H7 (cell line): ENCODE results near the gene FUT2. TPM values are rescaled to one million over a fixed set of nuclear protein-coding genes. Genes with fewer than 3 reads are reported as not detected.
A peak's percentile ranks its signal among the peaks of the same experiment; 100 is the strongest.

Experiments
- DNase-seq: peaks from one replicate; pipeline ENCODE4 v3.0.0; 2012
- H3K27me3 ChIP-seq: 2 replicates; pipeline ENCODE4 v1.6.0; 2011; ENCODE audit warnings: mild to moderate bottlenecking, low read length; ENCODE audit not compliant: control insufficient read depth, insufficient read depth
- H3K36me3 ChIP-seq: replicated peaks from 2 replicates; pipeline ENCODE4 v1.5.1; 2011; ENCODE audit warnings: low read length; ENCODE audit not compliant: control insufficient read depth, insufficient read depth
- H3K4me3 ChIP-seq: 2 replicates; pipeline ENCODE4 v1.5.1; 2011; ENCODE audit warnings: low read depth, mild to moderate bottlenecking, control low read depth, low read length, moderate library complexity; ENCODE audit not compliant: insufficient read depth
- total RNA-seq: library from RNA; depleted of rRNA; stranded (reverse); fragments of >200 nt; shearing (Covaris generic); gene quantifications from 2 replicates; pipeline ENCODE4 v1.2.3, GENCODE V29; 2014

FUT2 gene
- total RNA-seq, 1 experiment from 2014 or later = 1.8 TPM

DNA sequence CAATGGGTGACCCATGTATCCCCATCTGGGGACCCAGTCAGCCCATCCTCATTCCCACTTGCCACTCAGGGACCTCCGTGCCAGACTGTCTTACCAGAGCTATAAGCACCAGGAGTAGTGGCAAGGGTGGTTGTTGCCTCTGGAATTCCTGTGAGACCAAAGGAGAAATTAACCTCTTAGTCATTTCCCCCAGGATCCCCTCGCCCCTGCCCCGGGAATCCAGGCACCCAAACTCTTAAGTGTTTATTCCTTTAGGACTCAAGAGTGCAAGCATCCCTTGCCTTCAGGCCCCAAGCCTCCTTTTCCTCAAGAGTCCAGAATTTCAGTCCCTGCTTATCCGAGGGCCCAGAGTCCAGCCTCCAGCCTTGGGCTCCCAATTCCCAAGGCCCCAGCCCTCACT, 32.1 kb upstream of the FUT2 start:
- Histone ChIP-seq H3K27me3 (no peaks in the 10 kb centered on the region), H3K4me3 (no peak overlapping the region)

DNA sequence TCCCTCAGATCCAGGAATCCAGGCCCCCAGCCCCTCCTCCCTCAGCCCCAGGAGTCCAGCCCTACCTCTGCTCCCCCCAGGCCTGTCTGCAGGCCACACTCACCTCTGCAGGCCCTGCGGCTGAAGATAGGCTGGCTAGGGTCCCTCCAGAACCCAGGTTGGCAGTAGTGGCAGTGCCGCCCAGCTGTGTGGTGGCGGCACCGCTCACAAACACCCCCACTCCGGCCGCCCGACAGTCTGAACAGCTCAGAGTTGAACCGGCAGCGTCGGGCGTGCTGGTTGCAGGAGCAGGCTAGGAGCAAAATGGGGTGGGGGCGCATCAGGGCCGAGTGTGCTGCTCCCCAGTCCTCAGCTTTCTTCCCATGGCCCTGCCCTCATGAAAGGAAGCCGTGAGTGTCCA, 31.3 kb upstream of the FUT2 start:
- Histone ChIP-seq H3K27me3 (no peaks in the 10 kb centered on the region), H3K36me3 (no peaks in the 10 kb centered on the region), H3K4me3 (no peak overlapping the region)
- peak; percentile 59 for DNase-seq

More for the DNA sequence above, 32.1 kb upstream of the FUT2 start:
- no peaks in the 10 kb centered on the region for H3K36me3 ChIP-seq
- peak; percentile 45 for DNase-seq

DNA sequence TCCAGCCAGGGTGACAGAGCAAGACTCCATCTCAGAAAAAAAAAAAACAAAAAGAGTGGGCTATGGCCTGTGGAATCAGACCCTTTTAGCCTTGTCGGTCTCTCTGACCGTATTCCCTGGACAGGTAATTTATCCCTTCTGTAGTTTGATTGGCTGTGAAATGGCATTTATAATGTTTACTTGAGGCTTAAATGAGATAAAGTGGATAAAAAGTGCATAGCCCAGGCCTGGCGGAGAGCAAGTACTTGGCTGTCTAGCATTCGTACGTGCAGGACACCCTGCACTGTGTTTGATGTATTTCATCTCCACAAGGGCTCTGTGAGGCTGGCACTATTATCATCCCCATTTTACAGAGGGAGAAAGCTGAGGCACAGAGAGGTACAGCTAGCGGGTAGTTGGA, 30.0 kb upstream of the FUT2 start:
- H3K27me3 ChIP-seq = no peaks in the 10 kb centered on the region
- DNase-seq = no peak
- no peak overlapping the region for H3K4me3 ChIP-seq
- no peaks in the 10 kb centered on the region for H3K36me3 ChIP-seq

- DNase-seq = no peak
- Histone ChIP-seq H3K4me3 (no peak overlapping the region), H3K36me3 (no peaks in the 10 kb centered on the region), H3K27me3 (no peaks in the 10 kb centered on the region; the same call in 1 of the 2 replicates)
Measured at GRCh38 chr19:48668332-48668731, 27.4 kb upstream of the FUT2 start.

GRCh38 chr19:48668761-48669160, 27.0 kb upstream of the FUT2 start:
- no peaks in the 10 kb centered on the region for H3K36me3 ChIP-seq
- H3K4me3 ChIP-seq = no peak overlapping the region
- H3K27me3 ChIP-seq = peaks cover under 1% of the 10 kb centered on the region
- DNase-seq = no peak

DNA sequence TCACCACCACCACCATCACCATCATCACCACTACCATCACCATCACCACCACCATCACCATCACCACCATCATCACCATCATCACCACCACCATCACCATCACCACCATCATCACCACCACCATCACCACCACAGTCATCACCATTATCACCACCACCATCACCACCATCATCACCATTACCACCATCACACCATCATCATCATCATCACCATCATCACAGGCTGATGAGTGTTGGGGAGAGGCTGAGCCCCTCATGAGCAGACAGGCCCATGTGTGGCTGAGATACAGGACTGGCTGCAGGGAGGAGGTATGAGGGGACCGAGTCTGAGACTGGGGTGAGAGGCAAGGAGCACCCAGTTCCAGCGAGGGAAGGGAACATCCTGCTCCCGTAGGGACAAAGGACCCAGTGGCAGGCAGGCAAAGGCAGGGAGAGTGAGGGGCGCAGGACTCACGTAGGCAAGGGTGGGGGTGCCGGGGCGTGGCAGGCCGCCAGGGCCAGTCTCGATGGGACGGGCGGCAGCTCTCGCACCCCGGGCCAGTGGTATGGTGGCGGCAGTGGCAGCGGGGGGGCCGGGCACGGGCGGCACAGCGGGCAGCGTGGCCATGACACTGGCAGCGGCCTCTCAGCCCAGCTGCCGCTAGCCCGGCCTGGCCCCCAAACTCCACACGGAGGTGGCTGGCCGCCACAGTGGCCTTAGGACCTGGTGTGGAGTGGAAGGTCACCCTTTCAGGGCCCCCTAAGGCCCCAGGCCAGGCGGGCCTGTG, 25.7 kb upstream of the FUT2 start:
- no peak overlapping the region for H3K4me3 ChIP-seq
- DNase-seq = peak; percentile 41
- H3K36me3 ChIP-seq = no peaks in the 10 kb centered on the region

GRCh38 chr19:48670699-48671445, 24.9 kb upstream of the FUT2 start:
- no peaks in the 10 kb centered on the region for H3K36me3 ChIP-seq
- peak; percentile 72 for DNase-seq
- H3K4me3 ChIP-seq = no peak overlapping the region
- peaks cover 10% of the 10 kb centered on the region for H3K27me3 ChIP-seq

More for the DNA sequence above, 25.7 kb upstream of the FUT2 start:
- H3K27me3 ChIP-seq = peaks cover 10% of the 10 kb centered on the region

DNA sequence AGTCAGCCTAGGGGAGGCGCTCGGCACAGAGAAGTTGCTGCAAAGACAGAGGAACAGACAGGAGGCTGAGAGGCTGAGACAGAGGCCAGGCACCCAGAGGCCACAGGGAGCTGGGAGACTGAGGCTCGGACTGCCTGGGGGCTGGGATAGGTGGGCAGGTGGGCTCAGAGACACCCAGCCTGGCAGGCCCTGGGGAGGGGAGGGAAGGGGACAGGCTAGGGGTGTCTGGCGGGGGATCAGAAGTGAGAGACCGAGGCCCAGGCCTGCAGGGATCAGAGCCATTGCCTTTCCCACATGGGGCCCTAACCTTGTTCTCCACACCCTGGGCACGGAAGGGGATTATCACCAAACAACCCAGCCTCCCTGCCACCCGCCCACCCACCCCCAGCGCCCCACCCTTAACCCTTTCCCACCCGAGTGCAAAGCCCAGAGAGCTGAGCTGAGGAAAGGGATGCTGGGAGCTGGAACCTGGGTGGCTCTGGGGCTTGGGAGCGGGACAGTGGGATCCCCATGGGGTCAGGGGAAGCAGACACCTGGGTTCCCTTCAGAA, 24.2 kb upstream of the FUT2 start:
- Histone ChIP-seq H3K4me3 (no peak overlapping the region), H3K27me3 (peaks cover 11% of the 10 kb centered on the region), H3K36me3 (no peaks in the 10 kb centered on the region)
- DNase-seq = no peak

GRCh38 chr19:48672994-48673393, 22.8 kb upstream of the FUT2 start, which contains the start of gene NTN5:
Gene NTN5, minus strand, starts transcription at chr19:48673017. Its CDS starts 2,031 bp downstream, at chr19:48670986.
- Histone ChIP-seq H3K36me3 (no peaks in the 10 kb centered on the region), H3K4me3 (peak within 1 kb of the TSS; percentile 8; the same call in 1 of the 2 replicates), H3K27me3 (peaks cover 12% of the 10 kb centered on the region)
- DNase-seq = peak; percentile 78

- H3K4me3 ChIP-seq = peak overlapping the region; percentile 8; the same call in 1 of the 2 replicates
Measured at GRCh38 chr19:48673436-48674100, 22.2 kb upstream of the FUT2 start.

DNA sequence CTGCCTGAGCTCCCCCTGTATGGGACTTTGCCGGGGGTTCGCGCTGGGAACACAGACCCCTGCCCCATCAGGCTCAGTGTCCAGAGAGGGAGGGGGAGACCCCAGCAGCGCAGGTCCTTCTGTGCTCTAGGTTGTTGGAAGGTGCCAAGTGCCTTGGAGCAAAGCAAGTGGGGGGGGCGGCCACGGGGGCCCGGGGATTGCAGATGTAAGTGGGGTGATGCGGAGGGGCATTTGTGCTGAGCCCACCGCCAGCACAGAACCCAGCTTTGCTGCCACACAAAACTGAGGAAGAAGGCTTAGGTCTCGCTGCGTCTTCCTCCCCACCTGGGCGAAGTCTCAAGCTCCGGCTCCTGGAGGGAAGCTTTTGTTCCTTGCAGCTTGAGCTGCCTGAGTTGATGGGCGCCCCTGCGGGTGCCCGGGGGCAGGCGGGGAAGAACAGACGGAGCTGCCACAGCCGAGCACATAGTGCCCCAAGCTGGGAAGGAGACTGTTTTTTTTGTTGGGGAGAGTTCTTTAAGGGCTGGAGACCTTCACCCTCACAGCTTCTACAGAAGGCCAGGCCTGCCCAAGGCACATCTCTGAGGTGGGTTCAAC, 21.5 kb upstream of the FUT2 start:
- Histone ChIP-seq H3K4me3 (no peak overlapping the region), H3K27me3 (peaks cover 12% of the 10 kb centered on the region), H3K36me3 (no peaks in the 10 kb centered on the region)
- DNase-seq = peak; percentile 86

More at GRCh38 chr19:48673436-48674100, 22.2 kb upstream of the FUT2 start:
- DNase-seq = peak; percentile 75
- no peaks in the 10 kb centered on the region for H3K36me3 ChIP-seq
- peaks cover 12% of the 10 kb centered on the region for H3K27me3 ChIP-seq

- H3K36me3 ChIP-seq = no peaks in the 10 kb centered on the region
- H3K27me3 ChIP-seq = peaks cover 12% of the 10 kb centered on the region
- peak; percentile 97 for DNase-seq
- no peak overlapping the region for H3K4me3 ChIP-seq
Measured at GRCh38 chr19:48674921-48675824, 20.6 kb upstream of the FUT2 start.

DNA sequence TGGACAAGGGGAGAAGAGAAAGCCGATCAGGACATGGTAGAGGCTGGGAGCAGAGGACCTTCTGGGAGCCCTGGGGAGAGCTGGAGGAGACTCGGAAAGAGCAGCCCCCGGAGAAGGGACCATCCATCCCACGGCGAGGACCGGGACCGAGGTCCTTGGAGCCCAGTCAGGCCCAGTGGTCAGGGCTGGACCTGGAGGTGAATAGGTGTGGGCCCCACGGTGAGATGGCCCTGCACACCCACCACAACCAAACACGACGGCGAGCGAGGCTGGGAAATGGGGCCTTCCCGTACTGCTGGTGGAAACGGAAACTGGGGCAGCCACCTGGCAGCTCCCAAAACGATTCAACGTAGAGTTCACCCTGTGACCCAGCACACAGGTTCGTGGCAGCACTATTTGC, 19.3 kb upstream of the FUT2 start:
- peak; percentile 36 for DNase-seq
- Histone ChIP-seq H3K27me3 (peaks cover 12% of the 10 kb centered on the region), H3K4me3 (no peak overlapping the region), H3K36me3 (no peaks in the 10 kb centered on the region)
